ENCODE data around the gene GALNT18. TPM values are rescaled to one million over a fixed set of nuclear protein-coding genes. Genes with fewer than 3 reads are reported as not detected.

GALNT18 gene
- total RNA-seq, 1 experiment from 2014 or later = 1.7 TPM

DNA sequence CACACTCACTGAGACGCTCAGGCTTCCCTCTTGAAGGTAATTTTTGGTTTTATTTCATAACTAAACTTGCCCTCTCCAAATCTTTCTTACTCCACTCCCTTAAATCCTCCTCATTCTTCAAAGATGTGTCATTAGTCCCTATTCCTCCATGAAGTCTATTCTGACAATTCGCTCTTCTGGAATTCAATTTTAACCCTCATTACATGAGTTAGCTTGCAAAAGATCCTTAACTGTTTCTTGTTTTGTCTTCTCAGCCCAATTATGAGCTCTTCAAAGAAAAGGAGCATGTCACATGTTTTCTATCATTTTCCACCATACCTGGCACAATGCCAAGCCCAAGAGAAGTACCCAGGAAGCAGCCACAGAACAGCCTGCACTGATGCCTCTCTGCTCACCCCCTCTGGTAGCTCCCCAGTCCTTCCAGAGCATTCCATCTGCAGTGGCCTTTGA lies 13.0 kb downstream of the GALNT18 start:
- H2BK120ac ChIP-seq (ENCODE audit: low read depth, low read length, poor library complexity, severe bottlenecking) = no peak overlapping the region
- H3K27ac ChIP-seq (ENCODE audit: insufficient read length, low read depth, low read length) = no peak overlapping the region
- no peak overlapping the region for H3T11ph ChIP-seq (ENCODE audit: low read length)
- no peak overlapping the region for H2BK12ac ChIP-seq (ENCODE audit: insufficient read length, low read depth, low read length)
- Mint-ChIP-seq H3K27ac (no peak overlapping the region), H3K4me3 (no peak overlapping the region), H3K36me3 (ENCODE audit: insufficient read depth in 1 of 3, low read depth in 3 of 3) (no peaks in the 10 kb centered on the region), H3K27me3 (ENCODE audit: low read depth) (peaks cover 3% of the 10 kb centered on the region; the same call in 1 of the 2 replicates), H3K4me1 (peaks cover 11 to 19% of the 10 kb centered on the region in 2 experiments), H3K9me3 (no peaks in the 10 kb centered on the region)
- H3K9ac ChIP-seq (ENCODE audit: extremely low read depth, insufficient read length, low read length) = no peak overlapping the region
- no peak overlapping the region for H2BK5ac ChIP-seq (ENCODE audit: insufficient read length, low read length)
- H3K23ac ChIP-seq (ENCODE audit: insufficient read length, low read depth, low read length) = no peak overlapping the region
- no peak overlapping the region for H2AFZ ChIP-seq (ENCODE audit: low read length)
- no peaks in the 10 kb centered on the region for H3K9me3 ChIP-seq (ENCODE audit: control insufficient read depth, low read depth, low read length)
- H3K27me3 ChIP-seq (ENCODE audit: insufficient read depth, low read length) = no peaks in the 10 kb centered on the region
- no peaks in the 10 kb centered on the region for H3K79me1 ChIP-seq (ENCODE audit: insufficient read depth, low read depth, low read length, poor library complexity, severe bottlenecking)
- no peaks in the 10 kb centered on the region for H3K79me2 ChIP-seq (ENCODE audit: insufficient read depth, low read length)
- H2BK15ac ChIP-seq (ENCODE audit: low read depth, low read length) = no peak overlapping the region
- no peak overlapping the region for H4K8ac ChIP-seq (replicated peaks; ENCODE audit: insufficient read length, low read depth, low read length)
- no peak overlapping the region for H4K91ac ChIP-seq (ENCODE audit: insufficient read length, low read depth, low read length)
- no peak overlapping the region for H3K56ac ChIP-seq (ENCODE audit: insufficient read length, low read depth, low read length)
- no peaks in the 10 kb centered on the region for H3K4me1 ChIP-seq (ENCODE audit: insufficient read depth, low read length)
- H2BK20ac ChIP-seq (ENCODE audit: low read depth, low read length, poor library complexity, severe bottlenecking) = no peak overlapping the region
- TF ChIP-seq, protein P1, sequence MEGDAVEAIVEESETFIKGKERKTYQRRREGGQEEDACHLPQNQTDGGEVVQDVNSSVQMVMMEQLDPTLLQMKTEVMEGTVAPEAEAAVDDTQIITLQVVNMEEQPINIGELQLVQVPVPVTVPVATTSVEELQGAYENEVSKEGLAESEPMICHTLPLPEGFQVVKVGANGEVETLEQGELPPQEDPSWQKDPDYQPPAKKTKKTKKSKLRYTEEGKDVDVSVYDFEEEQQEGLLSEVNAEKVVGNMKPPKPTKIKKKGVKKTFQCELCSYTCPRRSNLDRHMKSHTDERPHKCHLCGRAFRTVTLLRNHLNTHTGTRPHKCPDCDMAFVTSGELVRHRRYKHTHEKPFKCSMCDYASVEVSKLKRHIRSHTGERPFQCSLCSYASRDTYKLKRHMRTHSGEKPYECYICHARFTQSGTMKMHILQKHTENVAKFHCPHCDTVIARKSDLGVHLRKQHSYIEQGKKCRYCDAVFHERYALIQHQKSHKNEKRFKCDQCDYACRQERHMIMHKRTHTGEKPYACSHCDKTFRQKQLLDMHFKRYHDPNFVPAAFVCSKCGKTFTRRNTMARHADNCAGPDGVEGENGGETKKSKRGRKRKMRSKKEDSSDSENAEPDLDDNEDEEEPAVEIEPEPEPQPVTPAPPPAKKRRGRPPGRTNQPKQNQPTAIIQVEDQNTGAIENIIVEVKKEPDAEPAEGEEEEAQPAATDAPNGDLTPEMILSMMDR (conservative IDR thresholded peaks at IDR 0.05) = no peak
- H4K20me1 ChIP-seq (ENCODE audit: control insufficient read depth, insufficient read depth, insufficient read length) = no peaks in the 10 kb centered on the region
- H3K4me2 ChIP-seq (ENCODE audit: insufficient read depth, insufficient read length, low read length) = no peak overlapping the region
- no peak overlapping the region for H3K14ac ChIP-seq (ENCODE audit: insufficient read depth, low read length)
- no peak overlapping the region for H4K5ac ChIP-seq (ENCODE audit: insufficient read length, low read depth, low read length)
- no CpG with 5 or more reads among the region's 2 CpGs for WGBS (ENCODE audit: extremely low coverage, insufficient read length, low lambda C conversion rate)
- H3K23me2 ChIP-seq (ENCODE audit: insufficient read length, low read depth, low read length, poor library complexity, severe bottlenecking) = no peaks in the 10 kb centered on the region
- DNase-seq = no peak
- no peak overlapping the region for H3K4ac ChIP-seq (ENCODE audit: low read depth, low read length)
- no peak overlapping the region for H3K18ac ChIP-seq (ENCODE audit: insufficient read length, low read depth, low read length)
- no peak overlapping the region for H2AK5ac ChIP-seq (ENCODE audit: insufficient read length, low read length)
